ENCODE data around the gene BRD1.

- TF ChIP-seq POLR2AphosphoS5 (IDR thresholded peaks at IDR 0.05; ENCODE audit: low read depth, low read length) (no peak), TAF1 (IDR thresholded peaks at IDR 0.05; ENCODE audit: borderline replicate concordance, low read depth, low read length) (no peak)
Observed at GRCh38 chr22:49871482-49871881, 43.8 kb upstream of the BRD1 start.

Data from GM12892 (cell line).